ENCODE data around the gene AXIN2.
A peak's percentile ranks its signal among the peaks of the same experiment; 100 is the strongest.

Gene AXIN2

GRCh38 chr17:65559461-65559803 lies 2.0 kb downstream of the AXIN2 start:
- peak overlapping the region; percentile 84 for H3K27ac ChIP-seq (ENCODE audit: low read depth, low read length)

GRCh38 chr17:65558683-65559460 lies 2.6 kb downstream of the AXIN2 start:
- no peaks in the 10 kb centered on the region for H3K9me3 ChIP-seq (ENCODE audit: insufficient read depth, low read depth, low read length)
- no peak overlapping the region; the same call in 1 of the 2 replicates for H3K27ac ChIP-seq (ENCODE audit: low read depth, low read length)
- H3K9ac ChIP-seq (ENCODE audit: low read depth, low read length), result peak overlapping the region; percentile 73
- WGBS, result 0% methylated on average over 29 of the region's 29 CpGs
- H3K4me1 ChIP-seq (ENCODE audit: insufficient read depth, low read length), result peaks cover 28% of the 10 kb centered on the region
- peaks cover 24% of the 10 kb centered on the region for H3K36me3 ChIP-seq (ENCODE audit: insufficient read depth, low read length)
- no peaks in the 10 kb centered on the region for H3K27me3 ChIP-seq (ENCODE audit: insufficient read depth, low read length)
- peak overlapping the region; percentile 82 for H3K4me3 ChIP-seq (ENCODE audit: low read length)

More at GRCh38 chr17:65559461-65559803, 2.0 kb downstream of the AXIN2 start:
- Histone ChIP-seq H3K9ac (ENCODE audit: low read depth, low read length) (peak overlapping the region; percentile 73), H3K9me3 (ENCODE audit: insufficient read depth, low read depth, low read length) (no peaks in the 10 kb centered on the region), H3K4me1 (ENCODE audit: insufficient read depth, low read length) (peaks cover 28% of the 10 kb centered on the region), H3K36me3 (ENCODE audit: insufficient read depth, low read length) (peaks cover 21% of the 10 kb centered on the region), H3K4me3 (ENCODE audit: low read length) (peak overlapping the region; percentile 82), H3K27me3 (ENCODE audit: insufficient read depth, low read length) (no peaks in the 10 kb centered on the region)
- WGBS, result 0% methylated on average over 13 of the region's 13 CpGs

GRCh38 chr17:65558311-65558682 lies 3.2 kb downstream of the AXIN2 start:
- H3K27ac ChIP-seq (ENCODE audit: low read depth, low read length), result no peak overlapping the region
- no peaks in the 10 kb centered on the region for H3K9me3 ChIP-seq (ENCODE audit: insufficient read depth, low read depth, low read length)
- H3K27me3 ChIP-seq (ENCODE audit: insufficient read depth, low read length), result no peaks in the 10 kb centered on the region
- no peak overlapping the region for H3K9ac ChIP-seq (ENCODE audit: low read depth, low read length)
- H3K36me3 ChIP-seq (ENCODE audit: insufficient read depth, low read length), result peaks cover 26% of the 10 kb centered on the region
- H3K4me3 ChIP-seq (ENCODE audit: low read length), result peak overlapping the region; percentile 82
- WGBS, result 14% methylated on average over 15 of the region's 15 CpGs
- peaks cover 31% of the 10 kb centered on the region for H3K4me1 ChIP-seq (ENCODE audit: insufficient read depth, low read length)

- Histone ChIP-seq H3K9ac (ENCODE audit: low read depth, low read length) (no peak overlapping the region), H3K36me3 (ENCODE audit: insufficient read depth, low read length) (peaks cover 31% of the 10 kb centered on the region), H3K27ac (ENCODE audit: low read depth, low read length) (no peak overlapping the region), H3K4me3 (ENCODE audit: low read length) (peak overlapping the region; percentile 82), H3K4me1 (ENCODE audit: insufficient read depth, low read length) (peaks cover 33% of the 10 kb centered on the region), H3K27me3 (ENCODE audit: insufficient read depth, low read length) (no peaks in the 10 kb centered on the region), H3K9me3 (ENCODE audit: insufficient read depth, low read depth, low read length) (no peaks in the 10 kb centered on the region)
- 43% methylated on average over 21 of the region's 21 CpGs for WGBS
Observed at GRCh38 chr17:65557349-65558310, 3.8 kb downstream of the AXIN2 start.

- H3K9me3 ChIP-seq (ENCODE audit: insufficient read depth, low read depth, low read length), result no peaks in the 10 kb centered on the region
- H3K9ac ChIP-seq (ENCODE audit: low read depth, low read length), result no peak overlapping the region
- whole genome bisulfite sequencing, result 20% methylated on average over 4 of the region's 4 CpGs
- peaks cover 34% of the 10 kb centered on the region for H3K36me3 ChIP-seq (ENCODE audit: insufficient read depth, low read length)
- H3K27ac ChIP-seq (ENCODE audit: low read depth, low read length), result no peak overlapping the region
- H3K4me3 ChIP-seq (ENCODE audit: low read length), result peak overlapping the region; percentile 82
- H3K27me3 ChIP-seq (ENCODE audit: insufficient read depth, low read length), result no peaks in the 10 kb centered on the region
- peaks cover 30% of the 10 kb centered on the region for H3K4me1 ChIP-seq (ENCODE audit: insufficient read depth, low read length)
Observed at GRCh38 chr17:65556910-65557348, 4.5 kb downstream of the AXIN2 start.

GRCh38 chr17:65556014-65556909 lies 5.2 kb downstream of the AXIN2 start:
- peak overlapping the region; percentile 82 for H3K4me3 ChIP-seq (ENCODE audit: low read length)
- peaks cover 41% of the 10 kb centered on the region for H3K36me3 ChIP-seq (ENCODE audit: insufficient read depth, low read length)
- no peaks in the 10 kb centered on the region for H3K27me3 ChIP-seq (ENCODE audit: insufficient read depth, low read length)
- WGBS, result 54% methylated on average over 17 of the region's 17 CpGs
- H3K4me1 ChIP-seq (ENCODE audit: insufficient read depth, low read length), result peaks cover 36% of the 10 kb centered on the region
- no peaks in the 10 kb centered on the region for H3K9me3 ChIP-seq (ENCODE audit: insufficient read depth, low read depth, low read length)
- no peak overlapping the region for H3K27ac ChIP-seq (ENCODE audit: low read depth, low read length)
- H3K9ac ChIP-seq (ENCODE audit: low read depth, low read length), result no peak overlapping the region

- H3K4me3 ChIP-seq (ENCODE audit: low read length), result no peak overlapping the region
- WGBS, result 67% methylated on average over 18 of the region's 18 CpGs
- H3K36me3 ChIP-seq (ENCODE audit: insufficient read depth, low read length), result peaks cover 52% of the 10 kb centered on the region
- H3K4me1 ChIP-seq (ENCODE audit: insufficient read depth, low read length), result peaks cover 52% of the 10 kb centered on the region
- no peaks in the 10 kb centered on the region for H3K9me3 ChIP-seq (ENCODE audit: insufficient read depth, low read depth, low read length)
- no peak overlapping the region for H3K9ac ChIP-seq (ENCODE audit: low read depth, low read length)
- no peak overlapping the region for H3K27ac ChIP-seq (ENCODE audit: low read depth, low read length)
- H3K27me3 ChIP-seq (ENCODE audit: insufficient read depth, low read length), result no peaks in the 10 kb centered on the region
Observed at GRCh38 chr17:65554553-65555223, 6.8 kb downstream of the AXIN2 start.

GRCh38 chr17:65553646-65554552 lies 7.5 kb downstream of the AXIN2 start:
- Histone ChIP-seq H3K9me3 (ENCODE audit: insufficient read depth, low read depth, low read length) (no peaks in the 10 kb centered on the region), H3K27ac (ENCODE audit: low read depth, low read length) (no peak overlapping the region), H3K4me1 (ENCODE audit: insufficient read depth, low read length) (peaks cover 55% of the 10 kb centered on the region), H3K27me3 (ENCODE audit: insufficient read depth, low read length) (no peaks in the 10 kb centered on the region), H3K4me3 (ENCODE audit: low read length) (no peak overlapping the region), H3K36me3 (ENCODE audit: insufficient read depth, low read length) (peaks cover 60% of the 10 kb centered on the region), H3K9ac (ENCODE audit: low read depth, low read length) (0 out of 2 replicates have a peak overlapping the region, but pooled peaks have one; percentile 10)
- WGBS, result 46% methylated on average over 9 of the region's 10 CpGs

- Histone ChIP-seq H3K4me1 (ENCODE audit: insufficient read depth, low read length) (peaks cover 56% of the 10 kb centered on the region), H3K36me3 (ENCODE audit: insufficient read depth, low read length) (peaks cover 65% of the 10 kb centered on the region), H3K9me3 (ENCODE audit: insufficient read depth, low read depth, low read length) (no peaks in the 10 kb centered on the region), H3K27ac (ENCODE audit: low read depth, low read length) (no peak overlapping the region), H3K27me3 (ENCODE audit: insufficient read depth, low read length) (no peaks in the 10 kb centered on the region), H3K4me3 (ENCODE audit: low read length) (no peak overlapping the region), H3K9ac (ENCODE audit: low read depth, low read length) (no peak overlapping the region)
- 93% methylated on average over 6 of the region's 6 CpGs for WGBS
Observed at GRCh38 chr17:65553009-65553645, 8.3 kb downstream of the AXIN2 start.

All from HUES64 (cell line).